ENCODE data around the gene GABBR2.

Gene GABBR2

DNA sequence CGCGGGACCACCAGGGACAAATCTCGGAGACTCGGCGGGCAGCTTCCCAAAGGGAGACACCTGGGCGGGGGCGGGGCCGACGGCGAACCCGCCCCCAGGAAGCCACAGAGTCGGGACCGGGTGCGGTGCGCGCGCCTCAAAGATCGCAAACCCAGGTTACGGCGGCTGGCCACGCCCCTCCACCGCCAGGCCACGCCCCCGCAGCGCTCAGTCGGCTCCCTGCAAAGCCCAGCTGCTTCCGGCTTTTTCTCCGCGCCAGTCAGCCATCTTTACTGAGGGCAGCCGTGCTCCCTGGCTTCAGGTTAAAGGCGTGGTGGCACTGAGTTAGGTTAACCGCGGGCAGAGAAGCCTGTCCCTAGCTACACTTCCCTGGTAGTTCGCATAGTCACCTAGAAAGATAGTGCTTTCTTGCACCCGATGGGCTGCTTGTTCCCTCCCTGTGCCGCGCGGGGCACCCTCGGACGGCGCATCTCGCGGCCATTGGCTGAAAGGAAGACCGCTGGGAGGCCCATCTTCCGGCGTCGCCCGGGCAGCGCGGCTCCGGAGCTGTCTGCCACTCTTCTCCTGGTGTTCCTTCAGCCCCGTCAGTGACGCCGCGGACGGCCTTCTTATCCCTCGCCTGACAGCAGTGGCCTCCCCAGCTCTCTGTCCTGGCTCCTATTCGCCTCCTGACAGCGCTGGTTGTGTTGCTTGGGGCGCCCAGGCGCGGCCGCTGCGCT lies 453.0 kb downstream of the GABBR2 start, which contains the start of gene TBC1D2:
TSS of gene TBC1D2 (minus strand) at position 72 of the 719 bp plus-strand sequence. CDS start 108 bp downstream, outside the sequence.
- TF ChIP-seq, protein P1, sequence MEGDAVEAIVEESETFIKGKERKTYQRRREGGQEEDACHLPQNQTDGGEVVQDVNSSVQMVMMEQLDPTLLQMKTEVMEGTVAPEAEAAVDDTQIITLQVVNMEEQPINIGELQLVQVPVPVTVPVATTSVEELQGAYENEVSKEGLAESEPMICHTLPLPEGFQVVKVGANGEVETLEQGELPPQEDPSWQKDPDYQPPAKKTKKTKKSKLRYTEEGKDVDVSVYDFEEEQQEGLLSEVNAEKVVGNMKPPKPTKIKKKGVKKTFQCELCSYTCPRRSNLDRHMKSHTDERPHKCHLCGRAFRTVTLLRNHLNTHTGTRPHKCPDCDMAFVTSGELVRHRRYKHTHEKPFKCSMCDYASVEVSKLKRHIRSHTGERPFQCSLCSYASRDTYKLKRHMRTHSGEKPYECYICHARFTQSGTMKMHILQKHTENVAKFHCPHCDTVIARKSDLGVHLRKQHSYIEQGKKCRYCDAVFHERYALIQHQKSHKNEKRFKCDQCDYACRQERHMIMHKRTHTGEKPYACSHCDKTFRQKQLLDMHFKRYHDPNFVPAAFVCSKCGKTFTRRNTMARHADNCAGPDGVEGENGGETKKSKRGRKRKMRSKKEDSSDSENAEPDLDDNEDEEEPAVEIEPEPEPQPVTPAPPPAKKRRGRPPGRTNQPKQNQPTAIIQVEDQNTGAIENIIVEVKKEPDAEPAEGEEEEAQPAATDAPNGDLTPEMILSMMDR (conservative IDR thresholded peaks at IDR 0.05; ENCODE audit: low read depth, low read length), result peak; percentile 41
- peak; percentile 94 for DNase-seq (ENCODE audit: low read depth)
- peak within 1 kb of the TSS; percentile 96 for H3K4me3 ChIP-seq (ENCODE audit: low read depth, low read length)

DNA sequence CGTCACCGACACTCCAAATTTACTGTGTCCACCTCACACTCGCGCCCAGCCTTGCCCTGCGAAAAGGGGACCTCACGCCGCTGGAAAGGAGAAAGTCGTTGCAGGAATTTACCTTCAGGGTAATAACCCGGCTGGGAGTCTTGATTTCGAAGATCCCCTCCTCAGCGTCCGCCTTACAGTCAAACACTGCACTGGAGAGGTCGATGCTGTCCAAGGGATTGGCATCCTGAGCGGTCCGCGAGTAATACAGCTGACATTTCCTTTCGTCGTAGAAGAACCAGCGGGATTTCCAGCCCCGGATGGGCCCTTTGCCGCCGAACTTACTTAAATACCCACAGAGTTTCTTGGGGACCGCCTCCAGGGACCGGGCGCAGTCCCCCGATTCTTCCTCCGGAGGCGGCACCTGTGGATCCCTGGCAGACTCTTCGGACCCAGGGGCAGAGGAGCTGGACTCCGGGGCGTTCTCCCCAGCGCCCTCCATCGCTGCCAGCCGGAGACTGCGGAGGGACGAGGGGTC lies 453.6 kb downstream of the GABBR2 start:
- peak overlapping the region; percentile 96 for H3K4me3 ChIP-seq (ENCODE audit: low read depth, low read length)
- DNase-seq (ENCODE audit: low read depth), result peak; percentile 70
- TF ChIP-seq, protein P1 (conservative IDR thresholded peaks at IDR 0.05; ENCODE audit: low read depth, low read length), result peak; percentile 6

GRCh38 chr9:98254228-98255060 lies 454.3 kb downstream of the GABBR2 start:
- TF ChIP-seq, protein P1 (conservative IDR thresholded peaks at IDR 0.05; ENCODE audit: low read depth, low read length), result no peak
- H3K4me3 ChIP-seq (ENCODE audit: low read depth, low read length), result peak overlapping the region; percentile 96
- peak; percentile 36 for DNase-seq (ENCODE audit: low read depth)

DNA sequence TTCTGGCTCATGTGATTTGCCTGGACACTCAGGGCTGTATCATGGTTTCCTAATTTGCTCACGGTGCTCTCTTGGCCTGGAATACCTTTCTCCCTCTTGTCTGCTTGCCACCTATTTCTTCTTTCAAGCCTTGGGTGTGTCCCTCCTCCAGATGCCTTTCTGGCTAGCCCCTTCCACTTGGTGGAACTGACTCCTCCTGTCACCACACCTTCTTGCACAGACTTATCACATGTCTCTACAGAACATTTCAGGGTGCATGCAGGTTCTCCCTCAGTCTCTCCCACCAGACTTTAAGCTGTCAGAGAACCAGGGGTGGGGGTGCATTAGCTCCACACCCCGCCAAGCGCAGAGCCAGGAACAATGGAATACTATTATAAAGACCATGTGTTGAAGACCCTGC lies 455.2 kb downstream of the GABBR2 start:
- TF ChIP-seq, protein P1 (conservative IDR thresholded peaks at IDR 0.05; ENCODE audit: low read depth, low read length), result no peak
- no peak for DNase-seq (ENCODE audit: low read depth)
- peak overlapping the region; percentile 96 for H3K4me3 ChIP-seq (ENCODE audit: low read depth, low read length)

- TF ChIP-seq, protein P1 (conservative IDR thresholded peaks at IDR 0.05; ENCODE audit: low read depth, low read length), result no peak
- DNase-seq (ENCODE audit: low read depth), result peak; percentile 79
- peak overlapping the region; percentile 4 for H3K4me3 ChIP-seq (ENCODE audit: low read depth, low read length)
Observed at GRCh38 chr9:98251551-98251950, 457.2 kb downstream of the GABBR2 start.

GRCh38 chr9:98249771-98250170 lies 459.0 kb downstream of the GABBR2 start:
- no peak for DNase-seq (ENCODE audit: low read depth)
- TF ChIP-seq, protein P1 (conservative IDR thresholded peaks at IDR 0.05; ENCODE audit: low read depth, low read length), result no peak
- no peak overlapping the region for H3K4me3 ChIP-seq (ENCODE audit: low read depth, low read length)
